Prostate gland (tissue), 2 donors: ENCODE results near the gene LRRC14B. TPM values are rescaled to one million over a fixed set of nuclear protein-coding genes. Genes with fewer than 3 reads are reported as not detected.

Experiments used
- DNase-seq: peaks from one replicate; pipeline ENCODE4 v3.0.0-alpha.2; 2019; ENCODE audit warnings: low spot score
- H3K27ac ChIP-seq, 2 donors: fragments of 200-600 bp; sonication (generic); 2 replicates each; pipeline ENCODE4 v1.5.1; 2017 to 2019
- H3K27me3 ChIP-seq: fragments of 200-600 bp; sonication (generic); replicated peaks from 2 replicates; pipeline ENCODE4 v1.5.1; 2019; ENCODE audit not compliant: insufficient read depth
- H3K36me3 ChIP-seq, 2 donors: fragments of 200-600 bp; sonication (generic); 1 replicate in 1 of 2; 2 replicates in 1 of 2; pipeline versions ENCODE4 v1.5.1 to v1.8.1; 2017 to 2019
- H3K4me1 ChIP-seq: fragments of 200-600 bp; sonication (generic); replicated peaks from 2 replicates; pipeline ENCODE4 v1.5.1; 2019
- H3K4me3 ChIP-seq, 2 donors: fragments of 200-600 bp; sonication (generic); 2 replicates each; pipeline ENCODE4 v1.5.1; 2017 to 2019
- H3K9me3 ChIP-seq: fragments of 200-600 bp; sonication (generic); 2 replicates; pipeline ENCODE4 v1.5.1; 2017
- CTCF ChIP-seq, 4 experiments: fragments of 200-600 bp in 2 of 4; fragments of 450-650 bp in 2 of 4; sonication (generic) in 2 of 4; IDR thresholded peaks; 1 replicate in 3 of 4; 2 replicates in 1 of 4; pipeline ENCODE4 v1.5.1; 2016 to 2019; ENCODE audit warnings: antibody characterized with exemption in 4 of 4, mild to moderate bottlenecking in 2 of 4, moderate library complexity in 2 of 4
- POLR2A ChIP-seq: fragments of 450-650 bp; IDR thresholded peaks from one replicate; pipeline ENCODE4 v1.6.1; 2016; ENCODE audit warnings: antibody characterized with exemption, mild to moderate bottlenecking
- POLR2AphosphoS5 ChIP-seq: sonication (generic); formaldehyde crosslinking; IDR thresholded peaks from one replicate; pipeline ENCODE4 v1.6.1; 2017; ENCODE audit warnings: antibody characterized with exemption
- WGBS: methylation state at CpG from one replicate; pipeline ENCODE4 v1.1.5; 2018; 5-methylcytosine and 5-hydroxymethylcytosine counted together
- intact Hi-C: fragments of 100-400 bp; cut with DNase I; formaldehyde crosslinking; loops from one replicate; pipeline ENCODE4 v1.14.2; 2022
- total RNA-seq, 2 donors: library from RNA; depleted of rRNA; stranded (reverse); fragments of >200 nt; gene quantifications; one replicate each; pipeline ENCODE4 v1.1.0, GENCODE V29; 2016

The LRRC14B gene
- total RNA-seq, 2 donors from 2014 or later, result 1.0 TPM; not detected in 1

- no peak overlapping the region for H3K4me3 ChIP-seq
- TF ChIP-seq POLR2A, result no peak
- no peak for TF ChIP-seq POLR2AphosphoS5
- no peak for TF ChIP-seq CTCF (IDR thresholded peaks at IDR 0.05)
- DNase-seq, result no peak
- H3K27ac ChIP-seq, result no peak overlapping the region
- no peaks in the 10 kb centered on the region for H3K36me3 ChIP-seq
- H3K9me3 ChIP-seq, result no peaks in the 10 kb centered on the region
- intact Hi-C loops, result no loop called here
- 98% methylated on average over 30 of the region's 30 CpGs for WGBS
- no peaks in the 10 kb centered on the region for H3K27me3 ChIP-seq
- H3K4me1 ChIP-seq, result no peaks in the 10 kb centered on the region
Observed at GRCh38 chr5:204966-205670, 13.8 kb downstream of the LRRC14B start.

GRCh38 chr5:206406-206805 is 15.1 kb downstream of the LRRC14B start:
- no peaks in the 10 kb centered on the region for H3K4me1 ChIP-seq
- no peak overlapping the region for H3K27ac ChIP-seq
- 67% methylated on average over 11 of the region's 11 CpGs for WGBS
- DNase-seq, result no peak
- H3K27me3 ChIP-seq, result no peaks in the 10 kb centered on the region
- H3K9me3 ChIP-seq, result no peaks in the 10 kb centered on the region
- H3K4me3 ChIP-seq, result no peak overlapping the region
- intact Hi-C loops, result no loop called here
- TF ChIP-seq CTCF (IDR thresholded peaks at IDR 0.05) (no peak), POLR2AphosphoS5 (no peak), POLR2A (no peak)
- H3K36me3 ChIP-seq, result no peaks in the 10 kb centered on the region

GRCh38 chr5:206927-207536 is 15.7 kb downstream of the LRRC14B start:
- WGBS, result 89% methylated on average over 8 of the region's 8 CpGs
- intact Hi-C loops, result no loop called here

GRCh38 chr5:207599-207998 is 16.3 kb downstream of the LRRC14B start:
- 72% methylated on average over 14 of the region's 14 CpGs for WGBS
- Histone ChIP-seq H3K4me3 (no peak overlapping the region), H3K27ac (no peak overlapping the region), H3K4me1 (no peaks in the 10 kb centered on the region), H3K27me3 (no peaks in the 10 kb centered on the region), H3K9me3 (no peaks in the 10 kb centered on the region), H3K36me3 (no peaks in the 10 kb centered on the region)
- intact Hi-C loops, result no loop called here
- no peak for DNase-seq
- TF ChIP-seq POLR2AphosphoS5, result no peak
- no peak for TF ChIP-seq CTCF (IDR thresholded peaks at IDR 0.05)
- no peak for TF ChIP-seq POLR2A

More at GRCh38 chr5:206927-207536, 15.7 kb downstream of the LRRC14B start:
- Histone ChIP-seq H3K9me3 (no peaks in the 10 kb centered on the region), H3K36me3 (no peaks in the 10 kb centered on the region), H3K4me3 (no peak overlapping the region), H3K27ac (no peak overlapping the region), H3K27me3 (no peaks in the 10 kb centered on the region), H3K4me1 (no peaks in the 10 kb centered on the region)
- DNase-seq, result no peak
- no peak for TF ChIP-seq POLR2AphosphoS5
- TF ChIP-seq POLR2A, result no peak
- no peak for TF ChIP-seq CTCF (IDR thresholded peaks at IDR 0.05)
